ENCODE data around the gene SLC36A2.

The SLC36A2 gene

GRCh38 chr5:151271336-151271735 is 76.0 kb downstream of the SLC36A2 start:
- H3K4me3 ChIP-seq: no peak overlapping the region
- no peaks in the 10 kb centered on the region for H4K20me1 ChIP-seq
- no peaks in the 10 kb centered on the region for H3K27me3 ChIP-seq
- no peak overlapping the region for H3K27ac ChIP-seq
- H3K9ac ChIP-seq: no peak overlapping the region
- TF ChIP-seq Cebpa-rat (IDR thresholded peaks at IDR 0.05): no peak
- no peak overlapping the region for H3K4me2 ChIP-seq
- H3K4me1 ChIP-seq: no peaks in the 10 kb centered on the region
- H3K9me3 ChIP-seq: no peaks in the 10 kb centered on the region
- H3K36me3 ChIP-seq: peaks cover 46% of the 10 kb centered on the region

GRCh38 chr5:151270599-151270998 is 76.8 kb downstream of the SLC36A2 start:
- H3K4me2 ChIP-seq: no peak overlapping the region
- H3K4me3 ChIP-seq: no peak overlapping the region

GRCh38 chr5:151267491-151268260 is 79.7 kb downstream of the SLC36A2 start:
- no peak overlapping the region for H3K9ac ChIP-seq
- H3K36me3 ChIP-seq: peaks cover 82% of the 10 kb centered on the region
- H3K4me3 ChIP-seq: no peak overlapping the region
- no peak overlapping the region for H3K27ac ChIP-seq
- H3K27me3 ChIP-seq: no peaks in the 10 kb centered on the region
- H3K4me2 ChIP-seq: no peak overlapping the region
- no peaks in the 10 kb centered on the region for H3K9me3 ChIP-seq
- no peaks in the 10 kb centered on the region; the same call in 1 of the 2 replicates for H4K20me1 ChIP-seq
- no peaks in the 10 kb centered on the region for H3K4me1 ChIP-seq
- TF ChIP-seq Cebpa-rat (IDR thresholded peaks at IDR 0.05): no peak

More at GRCh38 chr5:151270599-151270998, 76.8 kb downstream of the SLC36A2 start:
- no peak for TF ChIP-seq Cebpa-rat (IDR thresholded peaks at IDR 0.05)
- Histone ChIP-seq H3K9me3 (no peaks in the 10 kb centered on the region), H3K27me3 (no peaks in the 10 kb centered on the region), H3K27ac (no peak overlapping the region), H4K20me1 (no peaks in the 10 kb centered on the region), H3K9ac (no peak overlapping the region), H3K4me1 (no peaks in the 10 kb centered on the region), H3K36me3 (peaks cover 54% of the 10 kb centered on the region)
